CD14-positive monocyte (primary cell): ENCODE data around the gene MALRD1. TPM values are rescaled to one million over a fixed set of nuclear protein-coding genes. Genes with fewer than 3 reads are reported as not detected.

Source experiments
- DNase-seq, 3 donors: peaks; one replicate each; pipeline ENCODE4 v3.0.0-alpha.2; 2011 to 2022
- H2AFZ ChIP-seq: 2 replicates; pipeline ENCODE4 v1.6.0; 2012; ENCODE audit warnings: mild to moderate bottlenecking, low read depth, low read length, inconsistent platforms; ENCODE audit not compliant: insufficient read depth, poor library complexity, severe bottlenecking
- H3K27ac ChIP-seq, 2 donors: 1 replicate in 1 of 2; 2 replicates in 1 of 2; pipeline ENCODE4 v1.5.1; 2012 to 2013; ENCODE audit warnings: low read length in 2 of 2, control low read depth in 1 of 2, inconsistent platforms in 1 of 2, low read depth in 1 of 2, mild to moderate bottlenecking in 1 of 2
- H3K27me3 ChIP-seq, 2 donors: one replicate each; pipeline versions ENCODE4 v1.6.0 to v1.6.1; 2011 to 2013; ENCODE audit warnings: low read length in 2 of 2; ENCODE audit not compliant: control insufficient read depth in 2 of 2, insufficient read depth in 2 of 2
- H3K36me3 ChIP-seq, 2 donors: replicated peaks in 1 of 2; 1 replicate in 1 of 2; 2 replicates in 1 of 2; pipeline versions ENCODE4 v1.5.1 to v1.6.1; 2012 to 2013; ENCODE audit warnings: low read length in 2 of 2, control low read depth in 1 of 2, inconsistent platforms in 1 of 2, mild to moderate bottlenecking in 1 of 2; ENCODE audit not compliant: insufficient read depth in 2 of 2, control insufficient read depth in 1 of 2
- H3K4me1 ChIP-seq, 2 donors: 1 replicate in 1 of 2; 2 replicates in 1 of 2; pipeline versions ENCODE4 v1.5.1 to v1.6.1; 2012 to 2013; ENCODE audit warnings: low read length in 2 of 2, control low read depth in 1 of 2, inconsistent platforms in 1 of 2, mild to moderate bottlenecking in 1 of 2, moderate library complexity in 1 of 2; ENCODE audit not compliant: insufficient read depth in 2 of 2, control insufficient read depth in 1 of 2
- H3K4me2 ChIP-seq: replicated peaks from 2 replicates; pipeline ENCODE3; 2012; ENCODE audit warnings: low read length, moderate library complexity, mild to moderate bottlenecking; ENCODE audit not compliant: poor library complexity, severe bottlenecking; ENCODE audit errors: extremely low read depth
- H3K4me3 ChIP-seq, 3 experiments: fragments of 200-600 bp in 1 of 3; sonication (generic) in 1 of 3; replicated peaks in 1 of 3; 1 replicate in 2 of 3; 2 replicates in 1 of 3; pipeline ENCODE4 v1.5.1; 2011 to 2013; ENCODE audit warnings: low read length in 3 of 3, mild to moderate bottlenecking in 3 of 3, control low read depth in 2 of 3, low read depth in 2 of 3, inconsistent platforms in 1 of 3, moderate library complexity in 1 of 3
- H3K79me2 ChIP-seq: 2 replicates; pipeline ENCODE4 v1.6.0; 2012; ENCODE audit warnings: mild to moderate bottlenecking, control low read depth, inconsistent platforms, low read length, moderate library complexity; ENCODE audit not compliant: insufficient read depth
- H3K9ac ChIP-seq: 2 replicates; pipeline ENCODE4 v1.6.0; 2017; ENCODE audit warnings: low read length, mild to moderate bottlenecking; ENCODE audit not compliant: insufficient read depth, poor library complexity, severe bottlenecking
- H3K9me3 ChIP-seq, 2 donors: replicated peaks in 1 of 2; 1 replicate in 1 of 2; 2 replicates in 1 of 2; pipeline versions ENCODE4 v1.5.1 to v1.6.1; 2012 to 2013; ENCODE audit warnings: low read length in 2 of 2, control low read depth in 1 of 2; ENCODE audit not compliant: control insufficient read depth in 1 of 2, insufficient read depth in 1 of 2
- H4K20me1 ChIP-seq: 2 replicates; pipeline ENCODE4 v1.6.0; 2012; ENCODE audit warnings: mild to moderate bottlenecking, low read length, control low read depth, moderate library complexity; ENCODE audit not compliant: insufficient read depth
- H3K27ac Mint-ChIP-seq, 7 donors: one replicate each; pipeline ENCODE4 v1.8.0; 2020; ENCODE audit warnings: mild to moderate bottlenecking in 7 of 7, mixed read lengths in 7 of 7, moderate library complexity in 6 of 7, inconsistent platforms in 2 of 7
- H3K27me3 Mint-ChIP-seq, 3 donors: one replicate each; pipeline ENCODE4 v1.8.0; 2021 to 2022; ENCODE audit warnings: low read depth in 3 of 3, mild to moderate bottlenecking in 3 of 3, mixed read lengths in 3 of 3, moderate library complexity in 3 of 3, inconsistent platforms in 1 of 3
- H3K36me3 Mint-ChIP-seq, 2 donors: one replicate each; pipeline ENCODE4 v1.8.0; 2020; ENCODE audit warnings: mixed read lengths in 2 of 2, inconsistent platforms in 1 of 2, mild to moderate bottlenecking in 1 of 2
- H3K4me1 Mint-ChIP-seq: one replicate; pipeline ENCODE4 v1.8.0; 2020; ENCODE audit warnings: mild to moderate bottlenecking, mixed read lengths
- H3K4me3 Mint-ChIP-seq, 2 donors: one replicate each; pipeline ENCODE4 v1.8.0; 2020; ENCODE audit warnings: mild to moderate bottlenecking in 2 of 2, mixed read lengths in 2 of 2, moderate library complexity in 1 of 2
- H3K9me3 Mint-ChIP-seq, 7 donors: one replicate each; pipeline ENCODE4 v1.8.0; 2020 to 2022; ENCODE audit warnings: mixed read lengths in 7 of 7, mild to moderate bottlenecking in 6 of 7, moderate library complexity in 6 of 7, inconsistent platforms in 2 of 7
- WGBS: methylation state at CpG from one replicate; pipeline ENCODE4 v1.1.5; 2013; ENCODE audit warnings: missing lambda C conversion rate; ENCODE audit not compliant: insufficient coverage; 5-methylcytosine and 5-hydroxymethylcytosine counted together
- intact Hi-C, 2 donors: fragments of 100-400 bp; cut with micrococcal nuclease; formaldehyde crosslinking; loops; one replicate each; pipeline versions ENCODE4 v1.15.0 to v1.15.1; 2023
- polyA plus RNA-seq, 3 donors: library from polyadenylated mRNA; depleted of rRNA in 1 of 3; unstranded in 2 of 3; stranded (reverse) in 1 of 3; fragments of 300-500 nt in 2 of 3; fragments of >200 nt in 1 of 3; fragmentation: Illumina TruSeq in 2 of 3; gene quantifications; 1 replicate in 2 of 3; 2 replicates in 1 of 3; pipeline ENCODE4 v1.2.3, GENCODE V29; 2012 to 2021
- TF ChIP-seq, protein P1 (sequence below): fragments of 200-600 bp; IDR thresholded peaks from one replicate; pipeline ENCODE4 v1.8.0; 2022; ENCODE audit warnings: antibody characterized with exemption, mild to moderate bottlenecking

MALRD1 gene
- polyA plus RNA-seq, 3 donors, result not detected

DNA sequence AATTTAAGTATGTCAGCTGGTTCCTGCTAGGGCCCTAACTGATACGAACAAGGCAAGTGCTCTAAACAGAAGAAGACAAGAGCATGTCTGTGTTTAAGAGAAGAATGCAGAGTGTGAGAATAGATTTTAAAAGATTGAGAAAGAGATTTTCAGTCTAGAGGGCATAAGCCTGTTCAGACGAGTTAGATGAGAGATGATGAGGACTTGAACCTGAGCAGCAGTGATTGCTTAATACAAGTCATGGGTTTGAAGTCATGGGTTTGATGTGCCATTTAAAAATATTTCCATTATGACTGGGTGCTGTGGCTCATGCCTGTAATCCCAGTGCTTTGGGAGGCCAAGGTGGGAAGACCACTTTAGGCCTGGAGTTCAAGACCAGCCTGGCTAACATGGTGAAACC, 658.8 kb downstream of the MALRD1 start:
- Histone ChIP-seq H3K4me2 (no peak overlapping the region), H2AFZ (no peak overlapping the region), H3K4me3 (no peak overlapping the region), H3K36me3 (no peaks in the 10 kb centered on the region), H3K9ac (no peak overlapping the region), H3K79me2 (no peaks in the 10 kb centered on the region), H3K27me3 (no peaks in the 10 kb centered on the region), H3K4me1 (no peaks in the 10 kb centered on the region), H3K9me3 (peaks cover 6 to 18% of the 10 kb centered on the region in 2 donors), H3K27ac (no peak overlapping the region), H4K20me1 (no peaks in the 10 kb centered on the region)
- TF ChIP-seq, protein P1, sequence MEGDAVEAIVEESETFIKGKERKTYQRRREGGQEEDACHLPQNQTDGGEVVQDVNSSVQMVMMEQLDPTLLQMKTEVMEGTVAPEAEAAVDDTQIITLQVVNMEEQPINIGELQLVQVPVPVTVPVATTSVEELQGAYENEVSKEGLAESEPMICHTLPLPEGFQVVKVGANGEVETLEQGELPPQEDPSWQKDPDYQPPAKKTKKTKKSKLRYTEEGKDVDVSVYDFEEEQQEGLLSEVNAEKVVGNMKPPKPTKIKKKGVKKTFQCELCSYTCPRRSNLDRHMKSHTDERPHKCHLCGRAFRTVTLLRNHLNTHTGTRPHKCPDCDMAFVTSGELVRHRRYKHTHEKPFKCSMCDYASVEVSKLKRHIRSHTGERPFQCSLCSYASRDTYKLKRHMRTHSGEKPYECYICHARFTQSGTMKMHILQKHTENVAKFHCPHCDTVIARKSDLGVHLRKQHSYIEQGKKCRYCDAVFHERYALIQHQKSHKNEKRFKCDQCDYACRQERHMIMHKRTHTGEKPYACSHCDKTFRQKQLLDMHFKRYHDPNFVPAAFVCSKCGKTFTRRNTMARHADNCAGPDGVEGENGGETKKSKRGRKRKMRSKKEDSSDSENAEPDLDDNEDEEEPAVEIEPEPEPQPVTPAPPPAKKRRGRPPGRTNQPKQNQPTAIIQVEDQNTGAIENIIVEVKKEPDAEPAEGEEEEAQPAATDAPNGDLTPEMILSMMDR, result no peak
- Mint-ChIP-seq H3K9me3 (peaks cover 8 to 19% (median 11%) of the 10 kb centered on the region in 7 donors), H3K27me3 (peaks cover 0 to 1% (median 0%) of the 10 kb centered on the region in 3 donors), H3K36me3 (no peaks in the 10 kb centered on the region), H3K27ac (peak overlapping the region in 1 of 7 donors; percentile 35), H3K4me1 (no peaks in the 10 kb centered on the region), H3K4me3 (no peak overlapping the region)
- intact Hi-C loops, result no loop called here
- 100% methylated on average over 2 of the region's 2 CpGs for WGBS
- no peak for DNase-seq

DNA sequence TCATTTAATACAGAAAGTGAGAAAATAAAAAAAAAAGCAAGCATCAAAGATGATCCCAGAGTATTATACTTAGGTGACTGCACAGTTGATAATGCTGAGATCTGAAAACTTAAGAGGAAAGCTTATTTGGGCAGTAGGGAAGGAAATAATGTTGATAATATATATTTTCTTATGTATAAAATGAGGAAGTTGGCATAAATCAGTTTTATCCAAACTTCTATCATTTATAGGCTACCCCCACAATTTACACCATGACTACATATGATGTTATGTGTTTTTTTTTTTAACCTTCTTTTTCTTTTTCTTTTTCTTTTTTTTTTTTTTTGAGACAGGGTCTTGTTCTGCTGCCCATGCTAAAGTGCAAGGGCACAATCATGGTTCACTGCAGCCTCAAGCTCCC, 659.4 kb downstream of the MALRD1 start:
- no peaks in the 10 kb centered on the region for H3K27me3 ChIP-seq
- Mint-ChIP-seq H3K36me3 (no peaks in the 10 kb centered on the region), H3K9me3 (peaks cover 11 to 22% (median 13%) of the 10 kb centered on the region in 7 donors), H3K4me1 (no peaks in the 10 kb centered on the region), H3K4me3 (no peak overlapping the region), H3K27me3 (peaks cover 0 to 1% (median 0%) of the 10 kb centered on the region in 3 donors), H3K27ac (no peak overlapping the region)
- H2AFZ ChIP-seq, result no peak overlapping the region
- no peaks in the 10 kb centered on the region for H3K4me1 ChIP-seq
- H3K9ac ChIP-seq, result no peak overlapping the region
- no peaks in the 10 kb centered on the region for H3K79me2 ChIP-seq
- no peak for DNase-seq
- H3K4me2 ChIP-seq, result no peak overlapping the region
- H3K4me3 ChIP-seq, result no peak overlapping the region
- H3K36me3 ChIP-seq, result no peaks in the 10 kb centered on the region
- no peak overlapping the region for H3K27ac ChIP-seq
- TF ChIP-seq, protein P1, result no peak
- H4K20me1 ChIP-seq, result no peaks in the 10 kb centered on the region
- intact Hi-C loops, result no loop called here
- H3K9me3 ChIP-seq, result peaks cover 6 to 21% of the 10 kb centered on the region in 2 donors
